OCI-LY7 (cell line): ENCODE data around the gene MAMLD1. TPM values are rescaled to one million over a fixed set of nuclear protein-coding genes. Genes with fewer than 3 reads are reported as not detected.

Source experiments
- BruUV-seq: library from RNA; stranded (reverse); fragments of 400-500 nt; replicated peaks from 2 replicates; lab custom pipeline; 2021; lab: Mats Ljungman, UMichigan
- CTCF ChIA-PET: fragments of 300-600 bp; sonication (Branson Sonifier 250); formaldehyde crosslinking; loops from one replicate; lab custom pipeline; 2022; ENCODE audit warnings: antibody characterized with exemption; ENCODE audit not compliant: unreplicated experiment; lab: Charles Lee
- POLR2A ChIA-PET: fragments of 300-600 bp; sonication (Branson Sonifier 250); formaldehyde crosslinking; loops from one replicate; lab custom pipeline; 2022; ENCODE audit warnings: antibody characterized with exemption; lab: Charles Lee
- DNase-seq: peaks from one replicate; pipeline ENCODE4 v3.0.0-alpha.2; 2015; ENCODE audit warnings: low spot score
- H2AFZ ChIP-seq: fragments of 200-600 bp; sonication (generic), shearing (Covaris generic); 2 replicates; pipeline ENCODE4 v1.6.1; 2014; ENCODE audit warnings: mild to moderate bottlenecking, antibody characterized with exemption, low read length, moderate library complexity
- H3K27ac ChIP-seq: fragments of 200-600 bp; sonication (generic); 2 replicates; pipeline ENCODE4 v1.5.1; 2014; ENCODE audit warnings: mixed run types, low read depth, mild to moderate bottlenecking, moderate library complexity, low read length, inconsistent platforms; ENCODE audit not compliant: poor library complexity, severe bottlenecking
- H3K36me3 ChIP-seq: fragments of 200-600 bp; sonication (generic); 2 replicates; pipeline ENCODE4 v1.6.1; 2014; ENCODE audit warnings: mild to moderate bottlenecking, antibody characterized with exemption, low read length, moderate library complexity, mixed read lengths; ENCODE audit not compliant: insufficient read depth
- H3K4me1 ChIP-seq: fragments of 200-600 bp; sonication (generic); 2 replicates; pipeline ENCODE4 v1.5.1; 2014; ENCODE audit warnings: mild to moderate bottlenecking, low read length; ENCODE audit not compliant: insufficient read depth, poor library complexity, severe bottlenecking
- H3K4me2 ChIP-seq: fragments of 200-600 bp; sonication (generic); 2 replicates; pipeline ENCODE4 v1.6.1; 2014; ENCODE audit warnings: mild to moderate bottlenecking, low read length
- H3K4me3 ChIP-seq: fragments of 200-600 bp; sonication (generic); 2 replicates; pipeline ENCODE4 v1.5.1; 2014; ENCODE audit warnings: mild to moderate bottlenecking, low read depth, low read length; ENCODE audit not compliant: poor library complexity, severe bottlenecking
- H3K79me2 ChIP-seq: fragments of 200-600 bp; sonication (generic); 2 replicates; pipeline ENCODE4 v1.6.1; 2016; ENCODE audit warnings: low read depth, mild to moderate bottlenecking, low read length, moderate library complexity, mixed read lengths; ENCODE audit not compliant: insufficient read depth
- H3K9me2 ChIP-seq: fragments of 200-600 bp; sonication (generic); 2 replicates; pipeline ENCODE4 v1.6.1; 2016; ENCODE audit warnings: mild to moderate bottlenecking, low read length, mixed read lengths; ENCODE audit not compliant: insufficient read depth
- H3K9me3 ChIP-seq: fragments of 200-600 bp; sonication (generic); 2 replicates; pipeline ENCODE4 v1.6.1; 2014; ENCODE audit warnings: mild to moderate bottlenecking, mixed run types, low read length, mixed read lengths
- H4K20me1 ChIP-seq: fragments of 200-600 bp; sonication (generic); 2 replicates; pipeline ENCODE4 v1.6.1; 2014; ENCODE audit warnings: mild to moderate bottlenecking, antibody characterized with exemption, low read length, moderate library complexity, mixed read lengths; ENCODE audit not compliant: insufficient read depth
- CTCF ChIP-seq: fragments of 200-600 bp; sonication (generic); conservative IDR thresholded peaks from 2 replicates; pipeline ENCODE4 v1.5.1; 2014; ENCODE audit warnings: mild to moderate bottlenecking, antibody characterized with exemption, low read length, moderate library complexity, mixed read lengths
- EZH2phosphoT487 ChIP-seq: fragments of 200-600 bp; sonication (generic); IDR thresholded peaks from 2 replicates; pipeline ENCODE4 v1.6.1; 2018; ENCODE audit warnings: low read depth, borderline replicate concordance, mild to moderate bottlenecking, mixed run types, antibody characterized with exemption, low read length, moderate library complexity, mixed read lengths
- intact Hi-C: fragments of 100-400 bp; cut with micrococcal nuclease; formaldehyde crosslinking; loops from one replicate; pipeline ENCODE4 v1.10.0; 2022; ENCODE audit not compliant: unreplicated experiment
- total RNA-seq, 2 experiments: library from RNA; depleted of rRNA in 1 of 2; stranded (reverse); fragments of >200 nt in 1 of 2; shearing (Covaris generic) in 1 of 2; gene quantifications; 2 replicates each; pipeline ENCODE4 v1.2.3, GENCODE V29; 2014 to 2022

Gene MAMLD1
- total RNA-seq, 2 experiments from 2014 or later, result not detected

GRCh38 chrX:150459196-150459595 is 96.1 kb downstream of the MAMLD1 start:
- H4K20me1 ChIP-seq, result no peaks in the 10 kb centered on the region
- H3K4me3 ChIP-seq, result no peak overlapping the region
- H3K79me2 ChIP-seq, result no peaks in the 10 kb centered on the region
- H3K4me2 ChIP-seq, result no peak overlapping the region
- H3K9me2 ChIP-seq, result no peaks in the 10 kb centered on the region
- H3K9me3 ChIP-seq, result no peaks in the 10 kb centered on the region
- no peak for DNase-seq
- no peaks in the 10 kb centered on the region for H3K4me1 ChIP-seq
- CTCF ChIA-PET, result no interaction called here
- intact Hi-C loops, result no loop called here
- H3K36me3 ChIP-seq, result no peaks in the 10 kb centered on the region
- no peak overlapping the region for H2AFZ ChIP-seq
- no TSS peak for BruUV-seq
- TF ChIP-seq CTCF, result no peak
- TF ChIP-seq EZH2phosphoT487, result no peak
- no peak overlapping the region for H3K27ac ChIP-seq
- POLR2A ChIA-PET, result no interaction called here

- DNase-seq, result no peak
- Histone ChIP-seq H3K27ac (no peak overlapping the region), H3K36me3 (no peaks in the 10 kb centered on the region), H2AFZ (no peak overlapping the region), H3K79me2 (no peaks in the 10 kb centered on the region), H3K4me3 (no peak overlapping the region), H3K9me2 (no peaks in the 10 kb centered on the region), H3K9me3 (no peaks in the 10 kb centered on the region), H3K4me2 (no peak overlapping the region), H3K4me1 (no peaks in the 10 kb centered on the region), H4K20me1 (no peaks in the 10 kb centered on the region)
- intact Hi-C loops, result no loop called here
- BruUV-seq, result no TSS peak
- CTCF ChIA-PET, result no interaction called here
- POLR2A ChIA-PET, result no interaction called here
- TF ChIP-seq CTCF, result no peak
- no peak for TF ChIP-seq EZH2phosphoT487
Observed at GRCh38 chrX:150460063-150460462, 96.9 kb downstream of the MAMLD1 start.

GRCh38 chrX:150460781-150461180 is 97.7 kb downstream of the MAMLD1 start:
- intact Hi-C loops, result no loop called here
- no peak for DNase-seq
- Histone ChIP-seq H3K9me2 (no peaks in the 10 kb centered on the region), H2AFZ (no peak overlapping the region), H3K79me2 (no peaks in the 10 kb centered on the region), H3K4me2 (no peak overlapping the region), H4K20me1 (no peaks in the 10 kb centered on the region), H3K4me1 (no peaks in the 10 kb centered on the region), H3K27ac (no peak overlapping the region), H3K36me3 (no peaks in the 10 kb centered on the region), H3K4me3 (no peak overlapping the region), H3K9me3 (no peaks in the 10 kb centered on the region)
- CTCF ChIA-PET, result no interaction called here
- BruUV-seq, result no TSS peak
- POLR2A ChIA-PET, result interaction anchor here (0.6 kb wide), 1 partner anchor 21 kb away, joined by 3 read pairs; no protein-coding TSS in a partner anchor
- TF ChIP-seq CTCF (no peak), EZH2phosphoT487 (no peak)
